Transverse colon (tissue), 3 donors: ENCODE measurements around the gene SYNE1.

Experiments used
- CTCF ChIP-seq, 5 experiments: fragments of 200-600 bp in 3 of 5; fragments of 450-650 bp in 2 of 5; sonication (generic) in 3 of 5; IDR thresholded peaks; 1 replicate in 2 of 5; 2 replicates in 3 of 5; pipeline ENCODE4 v1.5.1; 2016 to 2017; ENCODE audit warnings: antibody characterized with exemption in 5 of 5, inconsistent platforms in 3 of 5, mild to moderate bottlenecking in 2 of 5, moderate library complexity in 1 of 5
- EP300 ChIP-seq: sonication (generic); formaldehyde crosslinking; IDR thresholded peaks from one replicate; pipeline ENCODE4 v1.6.1; 2017; ENCODE audit warnings: antibody characterized with exemption, low read depth

GRCh38 chr6:152351742-152352141 is 285.4 kb downstream of the SYNE1 start:
- TF ChIP-seq CTCF (IDR thresholded peaks at IDR 0.05) (no peak), EP300 (no peak)
